CD8-positive, alpha-beta memory T cell (primary cell): ENCODE measurements around the gene ACSS2. TPM values are rescaled to one million over a fixed set of nuclear protein-coding genes. Genes with fewer than 3 reads are reported as not detected.

Experiments
- CTCF ChIA-PET: fragments of 350-600 bp; sonication (Branson Sonifier 250); formaldehyde crosslinking; loops from one replicate; lab custom pipeline; 2021; ENCODE audit warnings: antibody characterized with exemption; lab: Charles Lee
- POLR2A ChIA-PET: fragments of 350-600 bp; sonication (Branson Sonifier 250); formaldehyde crosslinking; loops from one replicate; lab custom pipeline; 2021; ENCODE audit warnings: antibody characterized with exemption; lab: Charles Lee
- DNase-seq, 5 donors: peaks; one replicate each; pipeline versions ENCODE4 v3.0.0 to v3.0.0-alpha.2; 2020 to 2022; ENCODE audit warnings: mixed read lengths in 1 of 5
- H3K27ac ChIP-seq: one replicate; pipeline ENCODE4 v1.7.0; 2013; ENCODE audit warnings: low read depth, mild to moderate bottlenecking, low read length, moderate library complexity
- H3K27me3 ChIP-seq: 2 replicates; pipeline ENCODE4 v1.7.0; 2013; ENCODE audit warnings: low read length, mild to moderate bottlenecking; ENCODE audit not compliant: insufficient read depth, poor library complexity, severe bottlenecking
- H3K36me3 ChIP-seq: 2 replicates; pipeline ENCODE4 v1.7.0; 2013; ENCODE audit warnings: mild to moderate bottlenecking, low read length, moderate library complexity; ENCODE audit not compliant: insufficient read depth
- H3K4me1 ChIP-seq: 2 replicates; pipeline ENCODE4 v1.7.0; 2013; ENCODE audit warnings: mild to moderate bottlenecking, low read length, moderate library complexity; ENCODE audit not compliant: insufficient read depth
- H3K4me3 ChIP-seq: 2 replicates; pipeline ENCODE4 v1.7.0; 2013; ENCODE audit warnings: mild to moderate bottlenecking, low read length
- H3K9me3 ChIP-seq: 2 replicates; pipeline ENCODE4 v1.7.0; 2013; ENCODE audit warnings: mild to moderate bottlenecking, low read length
- H3K27ac Mint-ChIP-seq, 8 donors: one replicate each; pipeline ENCODE4 v1.8.0; 2020 to 2021; ENCODE audit warnings: mixed read lengths in 8 of 8, mild to moderate bottlenecking in 6 of 8, inconsistent platforms in 3 of 8, moderate library complexity in 3 of 8
- H3K27me3 Mint-ChIP-seq, 2 donors: one replicate each; pipeline ENCODE4 v1.8.0; 2020 to 2021; ENCODE audit warnings: mixed read lengths in 2 of 2, mild to moderate bottlenecking in 1 of 2, moderate library complexity in 1 of 2
- H3K36me3 Mint-ChIP-seq, 3 donors: one replicate each; pipeline ENCODE4 v1.8.0; 2020 to 2021; ENCODE audit warnings: mixed read lengths in 3 of 3, inconsistent platforms in 1 of 3, mild to moderate bottlenecking in 1 of 3
- H3K4me1 Mint-ChIP-seq, 3 donors: one replicate each; pipeline ENCODE4 v1.8.0; 2020 to 2021; ENCODE audit warnings: mixed read lengths in 3 of 3, inconsistent platforms in 1 of 3, mild to moderate bottlenecking in 1 of 3
- H3K4me3 Mint-ChIP-seq, 7 donors: one replicate each; pipeline ENCODE4 v1.8.0; 2020 to 2021; ENCODE audit warnings: mixed read lengths in 7 of 7, mild to moderate bottlenecking in 6 of 7, moderate library complexity in 4 of 7, inconsistent platforms in 2 of 7
- H3K9me3 Mint-ChIP-seq, 5 donors: one replicate each; pipeline ENCODE4 v1.8.0; 2020 to 2022; ENCODE audit warnings: mixed read lengths in 5 of 5, mild to moderate bottlenecking in 3 of 5, moderate library complexity in 2 of 5, inconsistent platforms in 1 of 5
- polyA plus RNA-seq: library from polyadenylated mRNA; unstranded; fragments of 300-500 nt; fragmentation: Illumina TruSeq; gene quantifications from one replicate; pipeline ENCODE4 v1.2.3, GENCODE V29; 2021
- total RNA-seq, 2 experiments: library from RNA; stranded (reverse); gene quantifications; one replicate each; pipeline ENCODE4 v1.2.3, GENCODE V29; 2021

ACSS2 gene
- total and polyA plus RNA-seq, 3 experiments from 2014 or later = 5.3 to 7.2 (median 6.0) TPM

DNA sequence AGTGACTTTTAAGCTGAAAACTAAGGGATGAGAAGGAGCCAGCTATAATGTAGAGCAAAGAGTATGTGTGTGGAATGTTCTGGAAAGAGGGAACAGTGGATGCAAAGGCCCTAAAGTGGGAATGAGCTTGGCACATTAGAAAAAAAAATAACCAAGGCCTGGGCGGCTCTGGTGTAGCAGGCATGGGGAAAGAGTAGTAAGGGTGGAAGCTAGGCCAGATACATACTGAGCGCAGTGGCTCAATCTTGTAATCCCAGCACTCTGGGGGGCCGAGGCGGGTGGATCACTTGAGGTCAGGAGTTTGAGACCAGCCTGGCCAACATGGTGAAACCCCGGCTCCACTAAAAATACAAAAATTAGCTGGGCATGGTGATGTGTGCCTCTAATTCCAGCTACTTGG is 12.2 kb upstream of the ACSS2 start:
- ChIA-PET CTCF (interaction anchor here (1.0 kb wide), 1 partner anchor 8 kb away, joined by 4 read pairs; the partner anchor contains the start of gene GGT7), POLR2A (no interaction called here)
- peaks cover 5% of the 10 kb centered on the region for H3K36me3 ChIP-seq
- no peak for DNase-seq
- H3K27me3 ChIP-seq = no peaks in the 10 kb centered on the region
- H3K4me3 Mint-ChIP-seq = no peak overlapping the region
- H3K9me3 ChIP-seq = no peaks in the 10 kb centered on the region
- H3K27ac Mint-ChIP-seq = no peak overlapping the region
- H3K9me3 Mint-ChIP-seq = no peaks in the 10 kb centered on the region
- H3K4me1 ChIP-seq = no peaks in the 10 kb centered on the region
- no peak overlapping the region for H3K4me3 ChIP-seq
- peaks cover 0 to 11% (median 3%) of the 10 kb centered on the region in 3 donors for H3K4me1 Mint-ChIP-seq
- H3K27ac ChIP-seq = no peak overlapping the region
- peaks cover 0 to 38% (median 5%) of the 10 kb centered on the region in 3 donors for H3K36me3 Mint-ChIP-seq
- H3K27me3 Mint-ChIP-seq = no peaks in the 10 kb centered on the region

DNA sequence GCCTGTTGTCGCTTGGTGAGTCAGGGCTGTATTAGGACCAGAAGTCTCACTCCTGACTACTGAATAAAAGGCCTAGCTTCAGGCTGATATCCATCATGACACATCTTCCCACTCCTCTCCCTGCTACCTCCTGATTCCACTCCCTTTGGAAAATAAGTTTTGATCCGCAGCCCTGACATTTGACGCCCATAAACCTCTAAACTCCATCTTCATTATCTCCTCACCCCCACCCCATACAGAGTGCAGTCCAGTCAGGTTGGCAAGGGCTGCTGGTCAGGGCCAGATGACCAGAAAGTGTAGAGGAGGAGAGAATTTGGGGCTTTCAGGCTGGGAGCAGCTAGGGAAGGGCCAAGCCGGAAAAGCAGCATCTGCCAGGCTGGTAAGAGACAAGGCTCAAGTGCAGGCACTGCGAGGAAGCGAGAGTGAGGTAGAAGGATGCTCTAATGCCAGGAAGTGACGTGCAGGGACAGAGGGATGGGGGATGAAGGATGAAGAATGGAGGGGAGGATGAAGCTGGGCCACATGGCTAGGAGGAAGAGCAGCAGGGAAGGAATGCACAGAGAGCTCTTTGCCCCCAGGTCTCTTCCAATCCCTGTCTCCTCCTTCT is 5.0 kb upstream of the ACSS2 start:
- Mint-ChIP-seq H3K9me3 (no peaks in the 10 kb centered on the region), H3K4me1 (peaks cover 49 to 65% (median 61%) of the 10 kb centered on the region in 3 donors), H3K27me3 (peaks cover 0 to 4% of the 10 kb centered on the region in 2 donors), H3K27ac (peak overlapping the region; percentile 31 to 88 (median 72)), H3K36me3 (no peaks in the 10 kb centered on the region), H3K4me3 (peak overlapping the region in 6 of 7 donors; percentile 73 to 84 (median 78))
- CTCF ChIA-PET = interaction anchor here (1.2 to 1.6 kb wide), 3 partner anchors 19 to 224 kb away, joined by 3 to 4 read pairs (median 3); no protein-coding TSS in a partner anchor
- no peak overlapping the region for H3K27ac ChIP-seq
- peaks cover 43% of the 10 kb centered on the region for H3K4me1 ChIP-seq
- no peaks in the 10 kb centered on the region for H3K27me3 ChIP-seq
- DNase-seq = no peak
- peak overlapping the region; percentile 73 for H3K4me3 ChIP-seq
- H3K9me3 ChIP-seq = no peaks in the 10 kb centered on the region
- POLR2A ChIA-PET = no interaction called here
- H3K36me3 ChIP-seq = no peaks in the 10 kb centered on the region

DNA sequence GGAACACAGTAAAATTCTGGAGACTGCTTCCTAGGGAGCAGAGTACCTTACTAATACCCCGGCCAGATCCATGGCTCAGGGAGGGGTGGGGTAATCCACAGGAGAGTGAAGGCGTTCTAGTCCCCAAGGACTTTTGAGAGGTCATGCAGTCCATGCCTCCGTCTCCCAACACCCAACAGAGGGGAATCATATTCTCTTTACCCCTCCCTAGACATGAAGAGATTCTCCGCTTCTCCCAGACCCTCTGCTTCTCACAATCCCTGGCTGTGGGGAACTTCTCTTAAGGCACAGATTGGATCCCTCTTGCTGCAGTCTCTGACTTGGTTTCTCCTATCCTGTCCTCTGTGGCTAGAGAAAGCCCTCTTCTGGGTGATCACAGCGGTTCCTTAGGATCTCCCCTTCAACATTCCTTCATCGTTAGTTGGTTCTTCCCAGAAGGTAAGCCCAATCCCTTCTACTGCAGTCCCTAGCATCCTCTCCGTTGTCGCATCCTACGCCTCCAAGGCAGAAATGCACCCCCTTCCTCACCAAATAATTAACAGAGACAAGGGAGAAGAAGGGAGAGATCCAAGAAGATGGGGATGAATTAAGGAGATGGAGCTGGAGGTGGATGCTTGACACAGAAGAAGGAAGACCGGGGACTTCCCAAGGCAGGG is 4.3 kb upstream of the ACSS2 start:
- Histone ChIP-seq H3K9me3 (no peaks in the 10 kb centered on the region), H3K27ac (peak overlapping the region; percentile 20), H3K36me3 (no peaks in the 10 kb centered on the region), H3K4me3 (peak overlapping the region; percentile 73), H3K27me3 (no peaks in the 10 kb centered on the region), H3K4me1 (peaks cover 47% of the 10 kb centered on the region)
- Mint-ChIP-seq H3K4me3 (peak overlapping the region; percentile 73 to 92 (median 78)), H3K36me3 (no peaks in the 10 kb centered on the region), H3K9me3 (no peaks in the 10 kb centered on the region), H3K4me1 (peaks cover 53 to 69% (median 66%) of the 10 kb centered on the region in 3 donors), H3K27me3 (peaks cover 0 to 4% of the 10 kb centered on the region in 2 donors), H3K27ac (peak overlapping the region in 7 of 8 donors; percentile 38 to 89 (median 87))
- ChIA-PET CTCF (interaction anchor here (0.6 to 1.6 kb wide), 10 partner anchors 8 to 892 kb away, joined by 3 to 7 read pairs (median 4); no protein-coding TSS in a partner anchor), POLR2A (interaction anchor here (1.4 kb wide), 1 partner anchor 84 kb away, joined by 4 read pairs; the partner anchor contains the start of genes GSS and MYH7B)
- DNase-seq = no peak

DNA sequence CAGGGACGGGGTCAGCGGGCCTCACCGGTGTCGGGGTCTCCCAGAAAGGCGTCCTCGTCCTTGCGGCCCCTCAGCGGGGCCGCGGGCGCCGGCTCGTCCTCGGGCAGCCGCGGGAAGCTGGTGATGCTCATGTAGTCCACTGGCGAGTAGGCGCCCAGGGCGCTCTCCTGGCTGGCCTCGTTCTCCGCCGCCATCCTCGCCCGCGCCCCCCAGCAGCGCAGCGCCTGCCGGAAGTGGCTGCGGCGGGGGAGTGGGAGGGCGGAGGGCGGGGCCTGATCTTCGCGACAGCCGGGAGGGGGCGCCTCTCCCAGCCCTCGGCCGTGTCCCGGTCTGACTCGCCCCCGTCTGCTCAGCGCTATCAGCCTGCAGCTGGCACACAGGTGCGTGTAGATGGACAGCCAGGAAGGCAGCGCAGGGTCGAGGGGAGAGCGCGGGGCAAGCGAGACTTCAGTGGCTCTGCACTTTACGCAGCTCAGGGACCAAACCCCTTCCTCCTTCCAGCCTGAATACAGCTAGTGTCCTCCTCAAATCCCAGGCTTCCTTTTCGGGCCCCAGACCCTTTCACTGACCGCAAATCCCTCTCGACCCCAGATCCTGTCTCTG is 3.7 kb upstream of the ACSS2 start, which contains the start of gene GGT7:
TSS of gene GGT7 (minus strand) at position 235 of the 603 bp plus-strand sequence. CDS start at position 194, 41 bp downstream.
- H3K36me3 Mint-ChIP-seq = no peaks in the 10 kb centered on the region
- H3K9me3 ChIP-seq = no peaks in the 10 kb centered on the region
- H3K4me3 Mint-ChIP-seq = peak within 1 kb of the TSS; percentile 74 to 92 (median 86)
- H3K4me1 Mint-ChIP-seq = peaks cover 55 to 72% (median 68%) of the 10 kb centered on the region in 3 donors
- ChIA-PET POLR2A (interaction anchor here (0.6 to 1.4 kb wide), 2 partner anchors 19 to 83 kb away, joined by 3 to 4 read pairs; partner anchors contain the start of genes GSS and MYH7B), CTCF (interaction anchor here (0.6 to 2.1 kb wide), 14 partner anchors 9 to 891 kb away, joined by 3 to 9 read pairs (median 4); partner anchors contain the start of genes GSS and MYH7B)
- peaks cover 49% of the 10 kb centered on the region for H3K4me1 ChIP-seq
- peak within 1 kb of the TSS; percentile 20 for H3K27ac ChIP-seq
- peaks cover 0 to 4% of the 10 kb centered on the region in 2 donors for H3K27me3 Mint-ChIP-seq
- peak within 1 kb of the TSS; percentile 36 to 92 (median 87) for H3K27ac Mint-ChIP-seq
- peak; percentile 81 to 90 (median 86) for DNase-seq
- H3K27me3 ChIP-seq = no peaks in the 10 kb centered on the region
- H3K36me3 ChIP-seq = no peaks in the 10 kb centered on the region
- H3K4me3 ChIP-seq = peak within 1 kb of the TSS; percentile 73
- H3K9me3 Mint-ChIP-seq = no peaks in the 10 kb centered on the region

DNA sequence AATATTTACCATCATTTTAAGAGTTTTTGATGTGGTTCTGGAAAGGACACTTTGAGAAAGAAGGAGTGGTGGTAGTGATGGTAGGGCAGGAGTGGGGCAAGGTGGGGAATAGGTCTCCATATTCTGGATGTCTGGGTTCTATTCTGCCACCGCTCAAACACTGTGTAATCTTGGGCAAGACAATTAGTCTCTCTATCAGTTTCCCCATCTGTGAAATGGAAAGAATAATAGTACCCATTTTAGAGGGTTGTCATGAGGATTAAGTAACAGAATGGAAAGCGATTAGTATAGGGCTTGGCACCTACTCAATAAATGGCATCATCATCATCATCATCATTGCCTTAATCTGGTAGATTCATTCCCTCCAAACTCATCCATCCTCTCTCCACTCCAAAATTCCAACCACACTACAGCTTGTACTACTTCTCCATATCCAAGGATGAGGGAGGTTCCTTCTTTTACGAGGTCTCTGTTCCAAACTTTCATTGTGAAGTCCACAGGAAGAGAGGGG is 2.8 kb upstream of the ACSS2 start:
- Histone ChIP-seq H3K27ac (no peak overlapping the region), H3K9me3 (no peaks in the 10 kb centered on the region), H3K36me3 (no peaks in the 10 kb centered on the region), H3K27me3 (no peaks in the 10 kb centered on the region), H3K4me3 (peak overlapping the region; percentile 73), H3K4me1 (peaks cover 55% of the 10 kb centered on the region)
- H3K27ac Mint-ChIP-seq = peak overlapping the region in 7 of 8 donors; percentile 31 to 92 (median 79)
- no peaks in the 10 kb centered on the region for H3K36me3 Mint-ChIP-seq
- H3K4me1 Mint-ChIP-seq = peaks cover 58 to 75% (median 68%) of the 10 kb centered on the region in 3 donors
- ChIA-PET CTCF (interaction anchor here (1.1 to 2.1 kb wide), 6 partner anchors 9 to 220 kb away, joined by 3 to 9 read pairs (median 4); partner anchors contain the start of genes GSS and MYH7B), POLR2A (interaction anchor here (1.0 to 1.4 kb wide), 2 partner anchors 82 kb away, joined by 4 read pairs; partner anchors contain the start of genes GSS and MYH7B)
- peak overlapping the region; percentile 74 to 92 (median 86) for H3K4me3 Mint-ChIP-seq
- no peaks in the 10 kb centered on the region for H3K9me3 Mint-ChIP-seq
- peaks cover 0 to 4% of the 10 kb centered on the region in 2 donors for H3K27me3 Mint-ChIP-seq
- DNase-seq = no peak

DNA sequence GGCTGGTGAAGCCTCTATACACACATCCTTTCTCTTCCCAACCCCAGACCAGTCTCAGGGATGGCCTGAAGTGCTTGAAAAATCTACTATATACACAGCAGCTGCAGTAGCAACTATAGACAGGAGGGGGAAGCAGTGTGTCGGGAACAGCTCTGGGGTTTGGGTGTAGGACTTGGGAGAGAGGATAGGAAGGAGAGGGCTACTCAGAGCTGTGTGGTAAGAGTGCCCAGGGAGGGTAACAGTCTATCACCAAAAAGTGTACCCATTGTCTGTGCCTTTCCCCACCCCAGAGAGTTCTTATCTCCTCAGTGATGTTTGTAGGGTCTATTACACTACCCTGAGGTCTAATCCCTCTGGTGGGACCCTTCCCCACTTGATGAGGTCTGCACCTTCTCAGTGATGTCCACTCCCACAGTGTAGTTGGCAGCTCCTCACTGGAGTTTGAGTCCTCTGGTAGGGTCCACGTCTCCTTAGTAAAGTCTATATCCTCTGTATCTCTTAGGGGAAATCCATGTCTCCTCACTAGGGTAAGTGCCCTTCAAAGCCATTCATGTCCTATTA is 2.2 kb upstream of the ACSS2 start:
- no peaks in the 10 kb centered on the region for H3K9me3 ChIP-seq
- Mint-ChIP-seq H3K27ac (peak overlapping the region in 7 of 8 donors; percentile 31 to 84 (median 64)), H3K27me3 (peaks cover 0 to 4% of the 10 kb centered on the region in 2 donors), H3K4me1 (peaks cover 58 to 75% (median 68%) of the 10 kb centered on the region in 3 donors), H3K36me3 (no peaks in the 10 kb centered on the region), H3K4me3 (peak overlapping the region; percentile 74 to 92 (median 84)), H3K9me3 (no peaks in the 10 kb centered on the region)
- peaks cover 55% of the 10 kb centered on the region for H3K4me1 ChIP-seq
- H3K36me3 ChIP-seq = no peaks in the 10 kb centered on the region
- H3K4me3 ChIP-seq = no peak overlapping the region
- ChIA-PET POLR2A (interaction anchor here (1.0 kb wide), 1 partner anchor 81 kb away, joined by 4 read pairs; the partner anchor contains the start of genes GSS and MYH7B), CTCF (interaction anchor here (0.8 to 2.1 kb wide), 6 partner anchors 9 to 220 kb away, joined by 3 to 9 read pairs (median 4); partner anchors contain the start of genes GSS and MYH7B)
- H3K27me3 ChIP-seq = no peaks in the 10 kb centered on the region
- no peak overlapping the region for H3K27ac ChIP-seq
- peak in 2 of 5 donors; percentile 13 to 33 for DNase-seq
